Measurements from ENCODE around the gene ZKSCAN4. TPM values are rescaled to one million over a fixed set of nuclear protein-coding genes. Genes with fewer than 3 reads are reported as not detected.

Gene ZKSCAN4
- total and polyA plus RNA-seq, 10 of the 15 experiments (the other 5 are each of a cell fraction or from before 2014, with no cell fraction given), result 3.0 to 6.5 (median 5.0) TPM

- no peak for TF ChIP-seq SRF (IDR thresholded peaks at IDR 0.05; ENCODE audit: low read depth in 2 of 2, low read length in 2 of 2)
- no peak for TF ChIP-seq SREBF1 (IDR thresholded peaks at IDR 0.05; ENCODE audit: low read length)
- no peak for TF ChIP-seq ZZZ3 (IDR thresholded peaks at IDR 0.05; ENCODE audit: control insufficient read depth, insufficient read length, low read depth)
- TF ChIP-seq RELA (IDR thresholded peaks at IDR 0.05; ENCODE audit: borderline replicate concordance, partially characterized antibody), result no peak
- no peak for TF ChIP-seq HDGF (IDR thresholded peaks at IDR 0.05)
- no peak for TF ChIP-seq NRF1 (conservative IDR thresholded peaks at IDR 0.05; ENCODE audit: low read depth, low read length)
- TF ChIP-seq LARP7 (IDR thresholded peaks at IDR 0.05), result no peak
Observed at GRCh38 chr6:28274888-28275287, 22.8 kb upstream of the ZKSCAN4 start (continued).

DNA sequence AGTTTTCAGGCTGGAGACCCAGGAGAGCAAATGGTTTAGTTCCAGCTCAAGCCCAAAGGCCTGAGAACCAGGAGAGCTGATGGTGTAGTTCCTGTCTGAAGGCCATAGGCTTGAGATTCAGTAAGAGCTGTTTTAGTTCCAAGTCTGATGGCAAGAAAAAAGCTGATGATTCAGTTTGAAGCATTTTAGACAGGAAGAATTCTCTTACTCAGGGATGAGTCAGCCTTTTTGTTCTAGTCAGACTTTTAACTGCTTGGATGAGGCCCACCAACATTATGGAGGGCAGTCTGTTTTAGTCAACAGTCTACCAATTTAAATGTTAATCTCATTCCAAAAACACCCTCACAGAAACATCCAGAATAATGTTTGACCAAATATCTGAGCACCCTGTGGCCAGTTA is 17.4 kb upstream of the ZKSCAN4 start:
- ChIA-PET RAD21 (ENCODE audit: unreplicated experiment) (interaction anchor here (0.8 kb wide), 1 partner anchor 17 kb away, joined by 3 read pairs; the partner anchor contains the start of gene ZKSCAN4), SMC1A (ENCODE audit: uncharacterized antibody, unreplicated experiment) (interaction anchor here (1.3 to 1.8 kb wide), 3 partner anchors 10 to 66 kb away, joined by 3 to 4 read pairs (median 4); no protein-coding TSS in a partner anchor), POLR2A (interaction anchor here (1.4 to 1.5 kb wide), 2 partner anchors 10 to 58 kb away, joined by 3 to 5 read pairs; no protein-coding TSS in a partner anchor), CTCF (no interaction called here)
- Histone ChIP-seq H3K36me3 (ENCODE audit: control insufficient read depth in 2 of 2, insufficient read depth in 2 of 2, low read length in 1 of 2) (no peaks in the 10 kb centered on the region; a peak in 3 of 4 replicates), H3K9me3 (replicated peaks; ENCODE audit: control insufficient read depth, insufficient read depth, low read length) (no peaks in the 10 kb centered on the region; the same call in 2 of the 3 replicates), H3K79me2 (ENCODE audit: control insufficient read depth, insufficient read depth, low read length) (peaks cover 11% of the 10 kb centered on the region), H3K9ac (ENCODE audit: control insufficient read depth, insufficient read depth, low read length) (no peak overlapping the region), H3K27ac (ENCODE audit: control insufficient read depth, insufficient read depth) (no peak overlapping the region), H3K4me1 (ENCODE audit: control insufficient read depth, insufficient read depth, low read length) (no peaks in the 10 kb centered on the region), H2AFZ (ENCODE audit: control insufficient read depth, low read depth, low read length) (no peak overlapping the region), H3K27me3 (replicated peaks in 1 of 2; ENCODE audit: control insufficient read depth in 2 of 2, insufficient read depth in 2 of 2, low read length in 1 of 2) (no peaks in the 10 kb centered on the region), H4K20me1 (ENCODE audit: control insufficient read depth, insufficient read depth) (no peaks in the 10 kb centered on the region), H3K4me2 (ENCODE audit: control insufficient read depth, insufficient read depth) (no peak overlapping the region), H3K4me3 (no peak overlapping the region)
- BruUV-seq (replicated peaks), result no TSS peak
- FAIRE-seq (no peak), ATAC-seq (no peak), DNase-seq (ENCODE audit: low read depth, low spot score) (no peak)
- intact Hi-C loops (cut with micrococcal nuclease; ENCODE audit: unreplicated experiment) (loop anchor here (5.0 kb wide), 2 partner anchors 68 to 88 kb away; partner anchors contain the start of gene ZSCAN31), in situ Hi-C loops (cut with MboI) (no loop called here)
- TF ChIP-seq, protein P1, sequence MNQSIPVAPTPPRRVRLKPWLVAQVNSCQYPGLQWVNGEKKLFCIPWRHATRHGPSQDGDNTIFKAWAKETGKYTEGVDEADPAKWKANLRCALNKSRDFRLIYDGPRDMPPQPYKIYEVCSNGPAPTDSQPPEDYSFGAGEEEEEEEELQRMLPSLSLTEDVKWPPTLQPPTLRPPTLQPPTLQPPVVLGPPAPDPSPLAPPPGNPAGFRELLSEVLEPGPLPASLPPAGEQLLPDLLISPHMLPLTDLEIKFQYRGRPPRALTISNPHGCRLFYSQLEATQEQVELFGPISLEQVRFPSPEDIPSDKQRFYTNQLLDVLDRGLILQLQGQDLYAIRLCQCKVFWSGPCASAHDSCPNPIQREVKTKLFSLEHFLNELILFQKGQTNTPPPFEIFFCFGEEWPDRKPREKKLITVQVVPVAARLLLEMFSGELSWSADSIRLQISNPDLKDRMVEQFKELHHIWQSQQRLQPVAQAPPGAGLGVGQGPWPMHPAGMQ (IDR thresholded peaks at IDR 0.05; ENCODE audit: borderline replicate concordance), result no peak
- TF ChIP-seq MYB (IDR thresholded peaks at IDR 0.05; ENCODE audit: borderline replicate concordance, low read depth, low read length) (no peak), MYC (IDR thresholded peaks at IDR 0.05; ENCODE audit: insufficient read depth, insufficient read length, insufficient replicate concordance, low read length, severe bottlenecking) (no peak), MTA3 (IDR thresholded peaks at IDR 0.05; ENCODE audit: borderline replicate concordance, low read length) (no peak), TCF12 (IDR thresholded peaks at IDR 0.05; ENCODE audit: low read depth, low read length) (no peak), SMC3 (IDR thresholded peaks at IDR 0.05; ENCODE audit: borderline replicate concordance, low read length) (no peak), ZNF274 (IDR thresholded peaks at IDR 0.05; ENCODE audit: insufficient read depth, insufficient read length) (no peak), ASH2L (IDR thresholded peaks at IDR 0.05; ENCODE audit: borderline replicate concordance, low read depth) (no peak), TAF1 (IDR thresholded peaks at IDR 0.05; ENCODE audit: borderline replicate concordance, low read depth, low read length) (no peak), IKZF2 (IDR thresholded peaks at IDR 0.05) (no peak), PRDM15 (CRISPR knock-in tag; IDR thresholded peaks at IDR 0.05) (no peak)
- TF ChIP-seq, protein P2, sequence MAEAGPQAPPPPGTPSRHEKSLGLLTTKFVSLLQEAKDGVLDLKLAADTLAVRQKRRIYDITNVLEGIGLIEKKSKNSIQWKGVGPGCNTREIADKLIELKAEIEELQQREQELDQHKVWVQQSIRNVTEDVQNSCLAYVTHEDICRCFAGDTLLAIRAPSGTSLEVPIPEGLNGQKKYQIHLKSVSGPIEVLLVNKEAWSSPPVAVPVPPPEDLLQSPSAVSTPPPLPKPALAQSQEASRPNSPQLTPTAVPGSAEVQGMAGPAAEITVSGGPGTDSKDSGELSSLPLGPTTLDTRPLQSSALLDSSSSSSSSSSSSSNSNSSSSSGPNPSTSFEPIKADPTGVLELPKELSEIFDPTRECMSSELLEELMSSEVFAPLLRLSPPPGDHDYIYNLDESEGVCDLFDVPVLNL (IDR thresholded peaks at IDR 0.05; ENCODE audit: low read depth, low read length), result no peak

Data from GM12878 (cell line).